Measurements from ENCODE around the gene LDLRAD4. TPM values are rescaled to one million over a fixed set of nuclear protein-coding genes. Genes with fewer than 3 reads are reported as not detected.

The LDLRAD4 gene
- total RNA-seq, 4 donors from 2014 or later = 14.0 to 36.9 (median 29.3) TPM

DNA sequence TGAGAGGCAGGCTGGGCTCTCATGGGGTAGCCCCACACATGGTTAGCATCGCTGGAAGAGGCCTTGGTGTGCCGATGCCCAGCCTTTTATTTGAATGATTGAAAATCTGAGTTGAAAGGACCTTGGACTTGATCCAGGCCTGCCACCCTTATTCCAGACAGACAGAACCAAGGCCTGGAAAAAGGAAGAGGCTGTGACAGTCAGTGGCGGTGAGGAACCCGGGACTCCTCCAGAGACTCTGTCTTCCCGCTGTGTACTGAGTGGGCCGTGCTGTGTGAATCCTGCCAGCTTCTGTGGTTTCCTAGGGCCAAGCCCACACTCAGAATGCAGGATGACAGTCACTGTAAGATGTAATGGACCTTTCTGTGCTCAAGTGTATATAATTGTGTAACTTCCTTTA lies 218.5 kb downstream of the LDLRAD4 start:
- Histone ChIP-seq H3K27ac (no peak overlapping the region), H3K27me3 (no peaks in the 10 kb centered on the region), H3K4me1 (peaks cover 0 to 8% (median 2%) of the 10 kb centered on the region in 4 donors), H3K4me3 (no peak overlapping the region), H3K36me3 (no peaks in the 10 kb centered on the region), H3K9me3 (no peaks in the 10 kb centered on the region)
- no peak for DNase-seq (ENCODE audit: low spot score in 2 of 2)
- TF ChIP-seq, protein P1, sequence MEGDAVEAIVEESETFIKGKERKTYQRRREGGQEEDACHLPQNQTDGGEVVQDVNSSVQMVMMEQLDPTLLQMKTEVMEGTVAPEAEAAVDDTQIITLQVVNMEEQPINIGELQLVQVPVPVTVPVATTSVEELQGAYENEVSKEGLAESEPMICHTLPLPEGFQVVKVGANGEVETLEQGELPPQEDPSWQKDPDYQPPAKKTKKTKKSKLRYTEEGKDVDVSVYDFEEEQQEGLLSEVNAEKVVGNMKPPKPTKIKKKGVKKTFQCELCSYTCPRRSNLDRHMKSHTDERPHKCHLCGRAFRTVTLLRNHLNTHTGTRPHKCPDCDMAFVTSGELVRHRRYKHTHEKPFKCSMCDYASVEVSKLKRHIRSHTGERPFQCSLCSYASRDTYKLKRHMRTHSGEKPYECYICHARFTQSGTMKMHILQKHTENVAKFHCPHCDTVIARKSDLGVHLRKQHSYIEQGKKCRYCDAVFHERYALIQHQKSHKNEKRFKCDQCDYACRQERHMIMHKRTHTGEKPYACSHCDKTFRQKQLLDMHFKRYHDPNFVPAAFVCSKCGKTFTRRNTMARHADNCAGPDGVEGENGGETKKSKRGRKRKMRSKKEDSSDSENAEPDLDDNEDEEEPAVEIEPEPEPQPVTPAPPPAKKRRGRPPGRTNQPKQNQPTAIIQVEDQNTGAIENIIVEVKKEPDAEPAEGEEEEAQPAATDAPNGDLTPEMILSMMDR (IDR thresholded peaks at IDR 0.05) = no peak
- 51 to 58% methylated on average over 6 of the region's 6 CpGs for WGBS, 2 donors

DNA sequence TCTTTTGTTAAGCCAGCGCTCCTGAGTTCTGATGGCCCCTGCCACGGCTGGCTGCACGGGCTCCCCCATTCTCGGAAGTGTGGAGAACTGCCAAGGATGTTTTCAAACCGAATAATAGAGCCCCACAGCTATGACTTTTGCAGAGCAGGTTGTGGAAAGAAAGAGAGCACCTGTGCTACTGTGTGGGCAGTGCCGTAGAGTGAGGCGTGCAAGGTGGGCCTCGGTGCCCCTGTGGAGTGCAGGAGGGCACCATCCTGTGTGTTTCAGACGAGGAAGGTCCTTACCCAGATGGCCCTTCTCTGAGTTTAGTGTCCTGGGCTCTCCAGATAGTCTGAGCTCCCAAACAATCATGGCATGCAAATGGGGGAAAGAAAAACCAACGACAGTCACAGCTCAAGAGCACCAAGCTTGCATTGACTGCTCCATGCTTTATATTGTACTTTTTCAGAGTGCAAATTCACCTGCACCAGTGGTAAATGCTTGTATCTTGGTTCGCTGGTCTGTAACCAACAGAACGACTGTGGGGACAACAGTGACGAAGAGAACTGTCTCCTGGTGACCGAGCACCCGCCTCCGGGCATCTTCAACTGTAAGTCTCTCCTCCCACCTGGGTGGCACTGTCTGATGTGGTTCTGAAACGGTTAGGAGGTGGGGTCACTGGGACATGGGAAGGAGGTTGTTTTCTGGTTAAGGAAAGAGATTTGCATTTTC lies 219.4 kb downstream of the LDLRAD4 start:
- WGBS, 2 donors = 84 to 88% methylated on average over 17 of the region's 17 CpGs
- Histone ChIP-seq H3K27ac (no peak overlapping the region), H3K4me1 (peaks cover 0 to 8% (median 2%) of the 10 kb centered on the region in 4 donors), H3K27me3 (no peaks in the 10 kb centered on the region), H3K36me3 (no peaks in the 10 kb centered on the region), H3K9me3 (no peaks in the 10 kb centered on the region), H3K4me3 (no peak overlapping the region)
- DNase-seq (ENCODE audit: low spot score in 2 of 2) = no peak
- TF ChIP-seq EP300 (IDR thresholded peaks at IDR 0.05) (no peak), POLR2A (IDR thresholded peaks at IDR 0.05) (no peak)
- TF ChIP-seq, protein P1 (IDR thresholded peaks at IDR 0.05) = no peak

DNA sequence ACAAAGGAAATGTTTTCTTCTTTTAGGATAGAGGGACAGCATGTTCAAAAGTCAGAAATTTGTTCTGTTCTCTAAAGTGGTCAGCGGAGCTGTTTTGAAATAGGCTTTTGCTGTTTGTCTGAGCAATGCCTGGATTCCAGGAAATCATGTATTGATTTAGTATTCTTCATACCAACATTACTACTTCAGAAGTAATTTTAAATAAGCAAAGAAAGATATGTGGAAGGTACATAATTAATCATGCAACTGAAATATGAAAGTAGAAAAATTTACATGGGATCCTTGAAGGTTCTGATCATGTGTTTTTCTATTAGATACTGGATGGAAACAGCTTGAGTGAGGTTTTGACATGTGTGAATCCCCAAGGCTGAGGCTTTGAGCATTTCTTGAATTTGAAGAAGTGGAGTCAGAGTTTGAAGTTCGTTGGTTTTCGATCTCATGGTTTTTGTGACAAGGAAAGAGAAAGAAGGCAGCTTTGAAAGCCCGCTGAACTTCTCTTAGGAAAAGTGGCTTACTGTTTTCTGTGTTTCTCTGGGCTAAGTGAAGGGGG lies 220.0 kb downstream of the LDLRAD4 start:
- DNase-seq (ENCODE audit: low spot score in 2 of 2) = no peak
- no peak overlapping the region for H3K27ac ChIP-seq
- TF ChIP-seq, protein P1 (IDR thresholded peaks at IDR 0.05) = no peak
- TF ChIP-seq POLR2A (IDR thresholded peaks at IDR 0.05) = no peak
- no peak for TF ChIP-seq EP300 (IDR thresholded peaks at IDR 0.05)
- H3K9me3 ChIP-seq = no peaks in the 10 kb centered on the region
- no peak overlapping the region for H3K4me3 ChIP-seq
- no peaks in the 10 kb centered on the region for H3K27me3 ChIP-seq
- WGBS, 2 donors = 85 to 90% methylated on average over 4 of the region's 4 CpGs
- H3K36me3 ChIP-seq = no peaks in the 10 kb centered on the region
- peaks cover 0 to 8% (median 2%) of the 10 kb centered on the region in 4 donors for H3K4me1 ChIP-seq

DNA sequence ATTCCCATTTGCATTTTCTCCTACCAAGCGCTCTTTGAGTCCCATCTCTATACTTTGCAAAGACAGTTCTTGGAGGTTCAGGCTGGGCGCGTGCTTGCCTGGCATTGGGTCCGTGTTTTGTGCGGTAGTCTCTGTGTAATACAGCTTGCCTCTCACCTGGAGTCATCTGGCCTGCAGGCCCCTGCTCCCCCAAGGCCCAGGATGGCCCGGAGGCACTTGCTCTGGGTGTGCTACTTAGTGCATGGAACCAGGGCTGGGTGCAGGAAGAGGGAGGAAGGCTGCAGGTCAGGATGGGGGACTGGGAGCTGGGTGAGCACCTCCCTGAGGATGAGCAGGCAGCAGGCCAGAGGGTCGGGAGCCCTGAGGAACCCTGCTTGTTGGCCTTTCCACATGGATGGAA lies 220.9 kb downstream of the LDLRAD4 start:
- Histone ChIP-seq H3K36me3 (no peaks in the 10 kb centered on the region), H3K27ac (no peak overlapping the region), H3K9me3 (no peaks in the 10 kb centered on the region)

More for the DNA sequence above, 220.9 kb downstream of the LDLRAD4 start:
- H3K27me3 ChIP-seq = no peaks in the 10 kb centered on the region
- WGBS, 2 donors = 84 to 89% methylated on average over 7 of the region's 7 CpGs
- no peak overlapping the region for H3K4me3 ChIP-seq
- peaks cover 0 to 8% (median 2%) of the 10 kb centered on the region in 4 donors for H3K4me1 ChIP-seq
- TF ChIP-seq, protein P1 (IDR thresholded peaks at IDR 0.05) = no peak
- TF ChIP-seq EP300 (IDR thresholded peaks at IDR 0.05) (no peak), POLR2A (IDR thresholded peaks at IDR 0.05) (no peak)
- no peak for DNase-seq (ENCODE audit: low spot score in 2 of 2)

Measured in tibial nerve (tissue), 4 donors.